H1 (cell line): ENCODE measurements around the gene ALPK3. TPM values are rescaled to one million over a fixed set of nuclear protein-coding genes. Genes with fewer than 3 reads are reported as not detected.

Source experiments
- CTCF ChIA-PET: fragments of 300-600 bp; sonication (Branson Sonifier 250); formaldehyde crosslinking; loops from one replicate; lab custom pipeline; 2021; ENCODE audit not compliant: partially characterized antibody; lab: Charles Lee
- POLR2A ChIA-PET: fragments of 300-600 bp; sonication (Branson Sonifier 250); formaldehyde crosslinking; loops from one replicate; lab custom pipeline; 2021; ENCODE audit warnings: inconsistent platforms; ENCODE audit not compliant: partially characterized antibody; lab: Charles Lee
- DNase-seq, 2 experiments: peaks; one replicate each; pipeline versions ENCODE4 v3.0.0 to v3.0.0-alpha.2; 2010 to 2022; ENCODE audit warnings: low spot score in 2 of 2, low read depth in 1 of 2, mixed read lengths in 1 of 2
- FAIRE-seq: peaks from 2 replicates; lab custom pipeline; 2011; peaks lifted over from hg19 to GRCh38; lab: Jason Lieb, UNC
- H2AFZ ChIP-seq: 2 replicates; pipeline ENCODE4 v1.8.1; 2012; ENCODE audit warnings: low read length, inconsistent platforms
- H2AK5ac ChIP-seq: 2 replicates; pipeline ENCODE4 v1.6.1; 2013; ENCODE audit warnings: low read depth, low read length
- H2BK120ac ChIP-seq: replicated peaks from 2 replicates; pipeline ENCODE3; 2013; ENCODE audit warnings: low read depth, low read length, inconsistent platforms
- H2BK12ac ChIP-seq: 2 replicates; pipeline ENCODE4 v1.6.1; 2013; ENCODE audit warnings: low read depth, low read length
- H2BK15ac ChIP-seq: 2 replicates; pipeline ENCODE4 v1.6.1; 2013; ENCODE audit warnings: low read length
- H2BK20ac ChIP-seq: 2 replicates; pipeline ENCODE4 v1.6.1; 2013; ENCODE audit warnings: low read length
- H2BK5ac ChIP-seq: 2 replicates; pipeline ENCODE4 v1.6.1; 2013; ENCODE audit warnings: low read depth, low read length
- H3K14ac ChIP-seq: 2 replicates; pipeline ENCODE4 v1.6.1; 2013; ENCODE audit warnings: inconsistent platforms; ENCODE audit not compliant: insufficient read length
- H3K18ac ChIP-seq: 2 replicates; pipeline ENCODE4 v1.6.1; 2013; ENCODE audit warnings: low read length; ENCODE audit errors: extremely low read depth
- H3K23ac ChIP-seq: 2 replicates; pipeline ENCODE4 v1.6.1; 2013; ENCODE audit warnings: inconsistent platforms; ENCODE audit not compliant: insufficient read length
- H3K23me2 ChIP-seq: 2 replicates; pipeline ENCODE4 v1.6.1; 2013; ENCODE audit warnings: low read depth, low read length
- H3K27ac ChIP-seq: 2 replicates; pipeline ENCODE4 v1.6.1; 2011; ENCODE audit warnings: low read depth, low read length, inconsistent platforms
- H3K27me3 ChIP-seq, 4 experiments: replicated peaks in 1 of 4; 1 replicate in 1 of 4; 2 replicates in 3 of 4; pipeline versions ENCODE4 v1.6.1 to v1.8.1; 2011 to 2013; ENCODE audit warnings: low read length in 3 of 4, mild to moderate bottlenecking in 3 of 4, inconsistent platforms in 2 of 4, mixed read lengths in 2 of 4, moderate library complexity in 1 of 4; ENCODE audit not compliant: control insufficient read depth in 3 of 4, insufficient read depth in 3 of 4; ENCODE audit errors: extremely low read depth in 1 of 4
- H3K36me3 ChIP-seq, 4 experiments: 2 replicates each; pipeline versions ENCODE4 v1.6.1 to v1.8.1; 2011 to 2013; ENCODE audit warnings: mild to moderate bottlenecking in 4 of 4, low read length in 3 of 4, moderate library complexity in 2 of 4, control low read depth in 1 of 4, inconsistent platforms in 1 of 4; ENCODE audit not compliant: insufficient read depth in 4 of 4, control insufficient read depth in 2 of 4
- H3K4ac ChIP-seq: replicated peaks from 2 replicates; pipeline ENCODE3; 2013; ENCODE audit warnings: low read length, low read depth, mixed read lengths, inconsistent platforms; ENCODE audit not compliant: insufficient read length
- H3K4me1 ChIP-seq, 4 experiments: replicated peaks in 1 of 4; 1 replicate in 1 of 4; 2 replicates in 3 of 4; pipeline versions ENCODE4 v1.6.1 to v1.8.1; 2011 to 2013; ENCODE audit warnings: low read length in 3 of 4, inconsistent platforms in 2 of 4, mixed read lengths in 1 of 4; ENCODE audit not compliant: insufficient read depth in 4 of 4, control insufficient read depth in 3 of 4
- H3K4me2 ChIP-seq, 2 experiments: 2 replicates each; pipeline versions ENCODE4 v1.6.1 to v1.8.1; 2011 to 2013; ENCODE audit warnings: low read depth in 2 of 2, low read length in 2 of 2, control low read depth in 1 of 2, inconsistent platforms in 1 of 2, mild to moderate bottlenecking in 1 of 2; ENCODE audit not compliant: insufficient read depth in 1 of 2
- H3K4me3 ChIP-seq, 4 experiments: fragments of 200-600, 300-600 bp in 1 of 4; sonication (generic), shearing (Covaris generic), sonication (Bioruptor Twin) in 1 of 4; 2 replicates each; pipeline versions ENCODE4 v1.5.1 to v1.8.1; 2011 to 2016; ENCODE audit warnings: low read length in 4 of 4, low read depth in 3 of 4, control low read depth in 2 of 4, inconsistent platforms in 2 of 4, mild to moderate bottlenecking in 2 of 4, mixed read lengths in 1 of 4, moderate library complexity in 1 of 4; ENCODE audit not compliant: insufficient read depth in 2 of 4; ENCODE audit errors: extremely low read depth in 1 of 4
- H3K56ac ChIP-seq: replicated peaks from 2 replicates; pipeline ENCODE3; 2013; ENCODE audit warnings: low read depth, mild to moderate bottlenecking, mixed read lengths, low read length, inconsistent platforms; ENCODE audit not compliant: insufficient read length
- H3K79me1 ChIP-seq: 2 replicates; pipeline ENCODE4 v1.6.1; 2013; ENCODE audit warnings: low read depth, low read length, control low read depth
- H3K79me2 ChIP-seq, 2 experiments: 2 replicates each; pipeline versions ENCODE4 v1.6.1 to v1.8.1; 2012 to 2013; ENCODE audit warnings: low read length in 2 of 2, mild to moderate bottlenecking in 2 of 2, inconsistent platforms in 1 of 2; ENCODE audit not compliant: insufficient read depth in 2 of 2, control insufficient read depth in 1 of 2
- H3K9ac ChIP-seq, 4 experiments: replicated peaks in 1 of 4; 1 replicate in 1 of 4; 2 replicates in 3 of 4; pipeline versions ENCODE4 v1.6.1 to v1.8.1; 2011 to 2013; ENCODE audit warnings: low read depth in 3 of 4, low read length in 3 of 4, control low read depth in 2 of 4, mild to moderate bottlenecking in 2 of 4, moderate library complexity in 2 of 4, inconsistent platforms in 1 of 4; ENCODE audit errors: extremely low read depth in 1 of 4
- H3K9me3 ChIP-seq, 2 experiments: 2 replicates each; pipeline versions ENCODE4 v1.6.1 to v1.8.1; 2012 to 2013; ENCODE audit warnings: mild to moderate bottlenecking in 2 of 2, moderate library complexity in 2 of 2, control low read depth in 1 of 2, inconsistent platforms in 1 of 2, low read depth in 1 of 2, low read length in 1 of 2, mixed read lengths in 1 of 2; ENCODE audit not compliant: insufficient read depth in 2 of 2
- H4K20me1 ChIP-seq, 2 experiments: replicated peaks in 1 of 2; 2 replicates each; pipeline versions ENCODE3 to v1.8.1; 2011 to 2013; ENCODE audit warnings: inconsistent platforms in 2 of 2, low read length in 2 of 2, mild to moderate bottlenecking in 1 of 2; ENCODE audit not compliant: insufficient read depth in 2 of 2, control insufficient read depth in 1 of 2
- H4K5ac ChIP-seq: 2 replicates; pipeline ENCODE4 v1.6.1; 2013; ENCODE audit warnings: low read length, low read depth, mixed read lengths, inconsistent platforms; ENCODE audit not compliant: insufficient read length
- H4K8ac ChIP-seq: 2 replicates; pipeline ENCODE4 v1.8.0; 2013; ENCODE audit warnings: mild to moderate bottlenecking, moderate library complexity, low read length, inconsistent platforms; ENCODE audit not compliant: insufficient read depth; ENCODE audit errors: extremely low read depth
- H4K91ac ChIP-seq: replicated peaks from 2 replicates; pipeline ENCODE3; 2013; ENCODE audit warnings: low read length, mixed read lengths, inconsistent platforms; ENCODE audit not compliant: insufficient read length
- GTF2F1 ChIP-seq: IDR thresholded peaks from 2 replicates; pipeline ENCODE4 v1.6.1; 2012; ENCODE audit warnings: low read depth, low read length, improper control_type of control experiment, borderline replicate concordance
- KDM1A ChIP-seq: fragments of 200-600, 300-600 bp; sonication (generic); IDR thresholded peaks from 2 replicates; pipeline ENCODE4 v1.7.1; 2016; ENCODE audit warnings: mild to moderate bottlenecking, low read length, borderline replicate concordance
- RBBP5 ChIP-seq: IDR thresholded peaks from 2 replicates; pipeline ENCODE4 v1.7.1; 2012; ENCODE audit warnings: low read depth, mild to moderate bottlenecking, inconsistent platforms, low read length, moderate library complexity, borderline replicate concordance
- SRF ChIP-seq: IDR thresholded peaks from 2 replicates; pipeline ENCODE4 v1.6.1; 2011; ENCODE audit warnings: mild to moderate bottlenecking, low read depth, low read length, moderate library complexity
- WGBS, 2 experiments: shearing (Covaris generic) in 1 of 2; methylation state at CpG; one replicate each; pipeline versions ENCODE4 v1.1.6 to v1.1.7; 2013 to 2015; ENCODE audit warnings: low lambda C conversion rate in 2 of 2, mixed read lengths in 2 of 2, inconsistent platforms in 1 of 2, low coverage in 1 of 2, missing lambda C conversion rate in 1 of 2; ENCODE audit not compliant: insufficient replicate concordance in 2 of 2, insufficient coverage in 1 of 2, insufficient read length in 1 of 2; ENCODE audit errors: extremely low coverage in 1 of 2, missing lambda C conversion rate in 1 of 2; 5-methylcytosine and 5-hydroxymethylcytosine counted together
- polyA plus RNA-seq, 7 experiments: library from polyadenylated mRNA; depleted of rRNA in 3 of 7; stranded (reverse) in 5 of 7; unstranded in 2 of 7; fragments of >200 nt in 5 of 7; fragments of 200-250 nt in 2 of 7; gene quantifications; 1 replicate in 5 of 7; 2 replicates in 1 of 7; 4 replicates in 1 of 7; pipeline versions ENCODE4 v1.2.1 to v1.2.3, GENCODE V29; 2011 to 2013; ENCODE audit warnings: missing spikeins in 2 of 7, mixed read lengths in 2 of 7
- total RNA-seq: library from RNA; stranded (reverse); fragmentation: NEBNext Ultra II Directional; extraction: Animal tissue kit (Norgen Biotek cat#: 25700); gene quantifications from 2 replicates; pipeline ENCODE4 v1.2.1, GENCODE V29; 2021
- TF ChIP-seq, protein P1 (sequence below): IDR thresholded peaks from 2 replicates; pipeline ENCODE4 v1.6.1; 2011; ENCODE audit warnings: low read length, improper control_type of control experiment

The ALPK3 gene
- total and polyA plus RNA-seq, 2 of the 8 experiments (the other 6 are each of a cell fraction or from before 2014, with no cell fraction given) = 4.4 to 19.2 TPM

DNA sequence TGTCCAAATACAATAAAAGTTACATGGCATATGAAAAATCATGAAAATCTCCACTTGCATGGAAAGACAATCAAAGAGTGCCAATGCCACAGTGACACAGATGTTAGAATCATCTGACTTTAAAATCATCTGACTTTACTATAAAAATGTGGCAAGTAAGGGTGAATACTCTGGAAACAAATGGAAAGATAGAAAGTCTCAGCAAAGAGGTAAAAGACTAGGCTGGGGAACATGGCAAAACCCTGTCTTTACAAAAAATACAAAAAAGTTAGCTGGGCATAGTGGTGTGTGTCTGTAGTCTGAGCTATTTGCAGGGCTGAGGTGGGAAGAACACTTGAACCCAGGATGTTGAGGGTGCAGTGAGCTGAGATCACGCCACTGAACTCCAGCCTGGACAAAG is 29.1 kb downstream of the ALPK3 start:
- H2BK12ac ChIP-seq = no peak overlapping the region
- no peak overlapping the region for H3K9ac ChIP-seq
- POLR2A ChIA-PET = interaction anchor here (1.4 kb wide), 1 partner anchor 30 kb away, joined by 3 read pairs; the partner anchor contains the start of gene ALPK3
- no peaks in the 10 kb centered on the region for H3K27me3 ChIP-seq
- H2BK5ac ChIP-seq = no peak overlapping the region
- TF ChIP-seq SRF (no peak), RBBP5 (no peak), KDM1A (no peak), GTF2F1 (no peak)
- TF ChIP-seq, protein P1, sequence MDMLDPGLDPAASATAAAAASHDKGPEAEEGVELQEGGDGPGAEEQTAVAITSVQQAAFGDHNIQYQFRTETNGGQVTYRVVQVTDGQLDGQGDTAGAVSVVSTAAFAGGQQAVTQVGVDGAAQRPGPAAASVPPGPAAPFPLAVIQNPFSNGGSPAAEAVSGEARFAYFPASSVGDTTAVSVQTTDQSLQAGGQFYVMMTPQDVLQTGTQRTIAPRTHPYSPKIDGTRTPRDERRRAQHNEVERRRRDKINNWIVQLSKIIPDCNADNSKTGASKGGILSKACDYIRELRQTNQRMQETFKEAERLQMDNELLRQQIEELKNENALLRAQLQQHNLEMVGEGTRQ = no peak
- TF ChIP-seq, all 59 proteins: peak for 0
- no peaks in the 10 kb centered on the region for H3K79me1 ChIP-seq
- peaks cover 0 to 2% of the 10 kb centered on the region in 2 experiments; a peak in 1 of 4 replicates for H3K9me3 ChIP-seq
- H2BK20ac ChIP-seq = no peak overlapping the region
- no peaks in the 10 kb centered on the region for H4K20me1 ChIP-seq
- H3K4me1 ChIP-seq = no peaks in the 10 kb centered on the region
- no peak overlapping the region for H2AFZ ChIP-seq
- no peak overlapping the region for H3K4me2 ChIP-seq
- H3K18ac ChIP-seq = no peak overlapping the region
- H3K36me3 ChIP-seq = no peaks in the 10 kb centered on the region
- H4K91ac ChIP-seq = no peak overlapping the region
- 85% methylated on average over 1 of the region's 1 CpG; no CpG with 5 or more reads in 1 of the 2 experiments for WGBS, 2 experiments
- no peak overlapping the region for H2AK5ac ChIP-seq
- H3K23ac ChIP-seq = no peak overlapping the region
- H2BK120ac ChIP-seq = no peak overlapping the region
- H3K23me2 ChIP-seq = no peaks in the 10 kb centered on the region
- no peak overlapping the region for H2BK15ac ChIP-seq
- no peak overlapping the region for H3K56ac ChIP-seq
- H3K4ac ChIP-seq = no peak overlapping the region
- CTCF ChIA-PET = interaction anchor here (0.6 to 6.7 kb wide), 18 partner anchors 8 to 515 kb away, joined by 3 to 89 read pairs (median 8); no protein-coding TSS in a partner anchor
- H3K79me2 ChIP-seq = no peaks in the 10 kb centered on the region
- H3K4me3 ChIP-seq = no peak overlapping the region
- FAIRE-seq (no peak), DNase-seq (no peak)
- no peak overlapping the region for H3K14ac ChIP-seq
- H4K8ac ChIP-seq = no peak overlapping the region
- H3K27ac ChIP-seq = no peak overlapping the region
- H4K5ac ChIP-seq = no peak overlapping the region
